Ishikawa (cell line): ENCODE results near the gene CNTF.

Source experiments
- REST ChIP-seq: IDR thresholded peaks from 2 replicates; pipeline ENCODE4 v1.6.1; 2012; ENCODE audit warnings: low read depth, mild to moderate bottlenecking
- TAF1 ChIP-seq: IDR thresholded peaks from 2 replicates; pipeline ENCODE4 v1.6.1; 2012; ENCODE audit warnings: low read depth, mild to moderate bottlenecking

- TF ChIP-seq TAF1 (no peak), REST (no peak)
Measured at GRCh38 chr11:58622344-58622743, at the start of gene CNTF.
